HT-29 (cell line): ENCODE results near the gene ANXA9. TPM values are rescaled to one million over a fixed set of nuclear protein-coding genes. Genes with fewer than 3 reads are reported as not detected.

Experiments used
- DNase-seq: peaks from one replicate; pipeline ENCODE4 v3.0.0-alpha.2; 2015; ENCODE audit warnings: low spot score
- total RNA-seq: library from RNA; depleted of rRNA; stranded (reverse); fragments of >200 nt; shearing (Covaris generic); gene quantifications from 2 replicates; pipeline ENCODE4 v1.2.3, GENCODE V29; 2014

The ANXA9 gene
- total RNA-seq, 1 experiment from 2014 or later: 50.4 TPM

DNA sequence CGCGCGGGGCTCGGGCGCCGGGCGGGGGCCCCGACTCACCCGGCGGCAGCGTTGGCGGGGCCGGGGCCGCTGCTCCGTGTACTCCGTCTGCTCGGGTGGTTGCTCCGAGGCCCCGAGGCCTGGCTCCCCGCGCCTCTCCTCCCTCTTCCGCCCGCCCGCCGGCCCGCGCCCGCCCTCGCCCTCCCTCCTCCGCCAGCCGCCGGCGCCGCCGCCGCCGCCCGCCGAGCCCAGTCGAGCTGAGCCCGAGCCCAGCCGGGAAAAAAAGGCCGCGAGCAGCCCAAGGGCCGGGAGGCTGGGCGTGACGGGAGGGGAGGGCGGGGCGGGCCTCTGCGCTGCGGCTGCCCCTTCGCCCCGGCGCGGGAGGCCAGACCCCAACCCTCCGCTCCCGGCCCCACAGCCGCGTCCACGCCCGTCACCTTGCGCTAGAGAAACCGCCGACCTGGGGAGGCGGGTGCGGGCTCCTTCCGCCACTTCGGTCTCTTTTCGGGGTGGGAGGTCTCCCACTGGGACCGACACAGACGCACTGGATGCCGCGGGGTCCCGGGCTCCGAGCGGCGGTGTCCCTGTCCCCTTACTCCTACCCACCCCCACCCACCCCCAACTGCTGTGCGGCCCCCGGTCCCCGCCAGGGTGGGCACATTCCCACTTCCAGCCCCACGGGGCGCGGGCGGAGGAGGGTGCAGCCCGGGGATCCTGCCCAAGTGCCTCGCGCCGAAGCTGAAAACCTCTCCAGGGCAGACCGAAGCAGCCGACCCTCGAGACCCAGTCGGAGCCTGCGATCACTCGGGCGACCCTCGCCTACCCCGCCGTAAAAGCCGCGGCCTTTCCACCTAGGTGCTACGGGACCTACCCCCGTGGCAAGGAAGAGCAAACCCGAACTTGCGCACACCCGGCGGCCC is 7.3 kb upstream of the ANXA9 start, which contains the start of gene CERS2:
Gene CERS2 (minus strand): TSS at position 256 of the 899 bp plus-strand sequence. CDS start 5,745 bp downstream, outside the sequence.
- DNase-seq: peak; percentile 76

DNA sequence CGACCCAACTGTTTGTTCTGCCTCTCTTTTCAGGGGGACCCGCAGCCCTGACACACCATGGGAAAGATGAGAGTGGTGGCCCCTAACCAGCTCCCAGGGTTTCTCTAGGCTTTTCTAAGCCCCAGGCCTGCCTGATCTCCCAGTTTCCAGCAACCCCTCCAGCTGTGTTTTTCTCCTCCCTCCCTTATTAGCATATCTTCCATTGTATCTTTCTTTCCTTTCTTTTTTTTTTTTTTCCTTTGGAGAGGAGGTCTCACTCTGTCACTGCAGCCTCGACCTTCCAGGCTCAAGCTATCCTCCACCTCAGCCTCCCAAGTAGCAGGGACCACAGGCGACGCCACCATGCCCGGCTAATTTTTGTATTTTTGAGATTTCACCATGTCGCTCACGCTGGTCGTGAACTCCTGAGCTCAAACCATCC is 5.7 kb upstream of the ANXA9 start:
- no peak for DNase-seq

DNA sequence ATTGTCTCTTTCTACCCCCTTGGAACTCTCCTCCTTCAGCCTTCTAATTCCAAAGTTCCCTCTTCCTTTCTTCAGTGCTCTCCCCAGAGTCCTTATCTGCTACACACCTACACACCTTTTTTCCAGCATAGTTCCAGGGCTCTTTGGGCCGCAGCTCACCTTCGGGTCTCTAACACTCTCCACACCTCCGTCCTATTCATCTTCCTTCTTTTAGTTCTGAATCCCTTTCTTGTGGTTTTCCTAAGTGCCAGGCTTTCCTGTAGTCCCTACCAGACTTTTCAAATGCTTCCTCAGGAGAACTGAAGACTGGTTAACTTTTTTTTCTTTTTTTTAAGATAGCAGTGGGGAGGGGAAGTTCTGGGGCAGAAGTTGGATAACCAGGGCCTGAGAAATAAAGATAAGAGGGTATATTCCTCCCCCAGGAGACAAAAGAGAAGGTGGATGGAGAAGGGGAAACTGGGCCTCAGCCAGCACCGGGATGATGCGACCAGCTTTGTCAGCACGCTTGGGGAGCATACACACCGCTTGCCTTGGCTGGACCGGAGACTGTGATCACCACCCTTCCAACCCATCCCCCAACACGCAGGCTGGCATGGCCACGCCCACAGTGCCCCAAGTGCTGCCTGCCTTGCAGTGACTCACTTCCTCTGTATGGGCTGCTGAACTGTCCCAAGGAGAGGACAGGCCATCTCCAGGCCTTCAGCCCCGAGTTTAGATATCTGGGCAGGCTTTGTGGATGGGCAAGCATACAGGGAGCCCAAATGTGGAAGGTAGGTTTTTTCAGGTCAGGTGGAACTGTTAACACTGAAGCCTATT is 5.0 kb upstream of the ANXA9 start:
- DNase-seq: peak; percentile 96

DNA sequence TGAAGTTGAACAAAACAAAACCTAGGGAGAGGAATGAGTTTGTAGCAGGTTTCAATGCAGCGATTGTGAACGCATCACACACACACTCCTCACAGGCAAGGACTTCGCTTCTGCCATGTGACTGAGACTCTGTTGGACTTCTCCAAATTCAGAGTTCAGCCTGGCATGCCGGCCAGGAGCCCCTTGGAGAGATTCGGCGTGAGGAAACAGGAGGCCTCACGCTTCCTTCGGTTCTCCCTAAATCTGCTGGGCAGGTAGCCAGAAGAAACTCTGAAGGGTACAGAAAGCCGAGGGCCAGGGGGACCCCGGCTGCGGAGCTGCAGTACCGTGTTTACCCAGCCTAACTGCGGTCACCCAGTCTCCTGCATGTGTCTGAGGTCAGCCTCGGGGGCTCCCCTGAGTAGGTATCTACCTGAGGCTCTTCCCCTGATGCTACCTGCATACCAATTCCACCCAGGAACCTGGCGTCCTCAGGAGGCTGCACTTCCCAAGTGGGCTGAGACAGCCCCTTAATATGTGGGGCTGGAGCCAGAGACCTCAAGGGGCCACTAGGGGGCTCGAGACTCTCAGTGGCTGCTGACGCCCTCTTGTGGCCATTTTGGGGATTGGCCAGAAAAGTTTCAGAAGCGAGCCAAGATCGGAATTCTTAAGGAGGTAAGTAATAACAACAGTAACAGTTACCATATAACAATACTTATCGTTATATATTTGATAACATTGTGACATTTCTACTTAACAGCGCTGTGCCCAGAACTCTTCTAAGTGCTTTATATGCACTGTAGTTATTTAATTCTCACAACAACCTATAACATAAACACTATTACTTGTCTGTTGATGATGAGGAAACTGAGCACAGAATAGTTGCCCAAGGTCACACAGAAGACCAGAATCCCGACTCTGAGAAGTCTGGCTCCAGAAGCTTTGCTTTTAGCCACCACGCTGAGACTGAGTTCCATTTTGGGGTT is 2.7 kb upstream of the ANXA9 start:
- DNase-seq: peak; percentile 98

DNA sequence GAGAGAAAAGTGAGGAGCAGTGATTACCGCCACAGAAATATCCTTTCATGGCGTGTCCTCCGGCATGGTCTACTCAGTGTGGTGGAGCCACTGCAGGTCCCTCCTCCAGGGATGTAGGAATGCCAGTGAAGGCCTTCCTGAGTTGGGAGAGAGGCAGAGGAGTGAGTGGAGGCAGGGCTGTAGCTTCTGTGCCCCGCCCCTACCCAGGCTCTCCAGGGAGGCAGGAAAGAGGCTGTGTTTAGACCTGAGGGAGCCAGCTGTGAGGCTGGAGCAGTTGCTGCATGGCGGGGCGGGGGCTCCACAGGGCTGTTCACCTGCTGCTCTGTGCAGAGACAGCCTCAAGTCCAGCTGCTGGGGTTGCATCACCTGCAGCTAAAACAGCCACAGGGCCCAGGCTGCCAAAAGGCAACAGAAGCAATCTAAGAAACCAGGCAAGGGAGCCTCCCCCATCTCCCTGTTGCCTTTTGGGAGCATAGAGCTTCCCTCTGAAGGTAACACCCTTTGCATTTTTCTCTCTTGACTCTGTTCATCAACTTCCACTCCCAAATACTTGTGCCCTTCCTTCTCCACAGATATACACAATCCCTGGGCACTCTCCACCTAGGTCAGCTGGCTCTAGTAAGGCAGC is 801 bp upstream of the ANXA9 start:
- peak; percentile 77 for DNase-seq

DNA sequence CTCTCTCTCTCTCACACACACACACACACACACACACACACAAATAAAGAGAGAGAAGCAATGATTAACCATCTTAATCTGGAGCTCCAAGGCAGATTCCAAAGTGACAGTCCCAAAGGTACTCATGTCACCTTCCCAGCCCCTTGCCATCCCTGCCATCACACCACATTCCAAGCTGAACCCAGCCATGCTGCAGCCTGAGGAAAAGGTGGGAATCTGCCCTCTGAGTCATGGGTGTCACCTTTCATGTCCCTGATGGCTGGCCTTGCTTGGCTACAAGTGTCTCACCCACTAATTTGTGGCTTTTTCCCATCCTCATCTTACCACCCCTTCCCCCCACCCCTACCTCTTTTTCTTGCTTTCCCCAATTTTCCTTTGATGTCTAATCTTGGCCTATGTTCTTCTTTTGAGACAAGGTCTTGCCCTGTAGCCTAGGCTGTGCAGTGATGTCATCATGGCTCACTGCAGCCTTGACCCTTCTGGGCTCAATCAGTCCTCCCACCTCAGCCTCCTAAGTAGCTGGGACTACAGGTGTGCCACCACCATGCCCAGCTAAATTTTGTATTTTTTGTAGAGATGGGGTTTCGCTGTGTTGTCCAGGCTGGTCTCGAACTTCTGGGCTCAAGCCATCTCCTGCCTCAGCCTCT is 3.2 kb downstream of the ANXA9 start:
- DNase-seq: no peak

DNA sequence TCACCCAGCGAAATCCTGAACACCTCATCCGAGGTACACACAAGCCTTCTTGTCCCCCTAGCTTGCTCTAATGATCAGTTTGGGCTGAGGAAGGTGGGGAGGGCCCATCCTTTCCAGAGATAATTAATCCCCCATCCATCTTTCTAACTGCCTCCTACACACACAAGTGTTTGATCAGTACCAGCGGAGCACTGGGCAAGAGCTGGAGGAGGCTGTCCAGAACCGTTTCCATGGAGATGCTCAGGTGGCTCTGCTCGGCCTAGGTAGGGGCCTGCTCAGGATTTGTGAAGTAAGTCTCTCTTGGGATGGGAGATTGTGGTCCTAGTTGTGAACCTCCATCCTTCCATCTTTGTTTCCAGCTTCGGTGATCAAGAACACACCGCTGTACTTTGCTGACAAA is 5.8 kb downstream of the ANXA9 start:
- DNase-seq: no peak

DNA sequence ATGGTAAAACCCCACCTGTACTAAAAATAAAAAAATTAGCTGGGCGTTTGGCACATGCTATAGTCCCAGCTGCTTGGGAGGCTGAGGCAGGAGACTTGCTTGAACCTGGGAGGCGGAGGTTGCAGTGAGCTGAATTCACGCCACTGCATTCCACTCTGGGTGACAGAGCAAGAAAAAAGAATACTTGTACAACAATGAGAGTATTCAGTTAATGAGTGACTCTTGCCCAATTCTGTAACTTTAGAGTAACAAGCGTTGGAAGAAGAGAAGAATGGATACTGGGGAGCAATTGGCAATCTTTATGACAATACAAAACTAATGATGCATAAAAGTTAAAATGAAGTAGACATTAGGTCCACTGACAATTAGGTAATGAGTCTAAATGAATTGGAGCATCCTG is 10.5 kb downstream of the ANXA9 start:
- no peak for DNase-seq

DNA sequence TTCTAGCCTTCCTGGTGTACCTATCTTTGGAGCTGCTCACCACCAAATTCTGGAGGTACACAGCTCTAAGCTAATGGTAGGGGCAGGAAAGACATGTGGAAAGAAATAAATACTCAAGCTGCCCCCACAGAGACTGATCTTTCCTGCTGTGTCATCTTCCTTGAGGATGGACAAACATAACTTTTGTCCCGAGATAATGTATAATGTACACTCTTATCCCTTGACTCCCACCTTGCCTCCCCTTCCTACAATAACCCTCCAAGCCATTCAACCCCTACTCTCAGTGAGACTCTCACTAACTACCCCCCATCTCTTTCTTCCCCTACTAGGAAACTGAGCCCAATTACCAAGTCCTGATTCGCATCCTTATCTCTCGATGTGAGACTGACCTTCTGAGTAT is 12.2 kb downstream of the ANXA9 start:
- no peak for DNase-seq

DNA sequence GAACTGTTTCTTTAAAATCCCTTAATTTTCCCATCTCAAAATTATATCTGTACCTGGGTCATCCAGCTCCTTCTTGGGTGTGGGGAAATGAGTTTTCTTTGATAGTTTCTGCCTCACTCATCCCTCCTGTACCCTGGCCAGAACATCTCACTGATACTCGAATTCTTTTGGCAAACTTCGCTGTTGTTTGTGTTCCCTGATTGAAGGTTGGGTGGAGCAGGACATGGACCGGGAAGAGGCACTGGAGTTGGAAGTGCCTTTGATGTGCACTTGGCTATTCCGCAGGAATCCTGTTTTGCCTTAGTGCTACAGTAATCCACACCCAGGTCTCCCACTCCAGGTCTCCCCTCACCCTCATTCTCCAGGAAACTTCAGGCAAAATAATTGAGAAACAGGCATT is 13.4 kb downstream of the ANXA9 start:
- no peak for DNase-seq

DNA sequence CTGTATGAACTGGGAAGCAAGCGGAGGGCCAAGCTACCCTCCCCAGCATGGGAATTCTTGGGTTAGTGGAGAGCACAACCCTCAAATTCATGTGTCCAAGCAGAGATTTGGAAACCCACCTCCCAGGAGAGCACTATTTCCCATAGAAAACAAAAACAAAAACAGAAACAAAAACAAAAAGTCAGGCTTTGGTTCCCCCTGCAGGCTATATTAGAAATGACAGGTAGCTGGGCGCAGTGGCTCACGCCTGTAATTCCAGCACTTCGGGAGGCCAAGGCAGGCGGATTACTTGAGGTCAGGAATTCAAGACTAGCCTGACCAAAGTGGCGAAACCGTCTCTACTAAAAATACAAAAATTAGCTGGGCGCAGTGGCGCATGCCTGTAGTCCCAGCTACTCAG is 13.8 kb downstream of the ANXA9 start:
- peak; percentile 64 for DNase-seq

DNA sequence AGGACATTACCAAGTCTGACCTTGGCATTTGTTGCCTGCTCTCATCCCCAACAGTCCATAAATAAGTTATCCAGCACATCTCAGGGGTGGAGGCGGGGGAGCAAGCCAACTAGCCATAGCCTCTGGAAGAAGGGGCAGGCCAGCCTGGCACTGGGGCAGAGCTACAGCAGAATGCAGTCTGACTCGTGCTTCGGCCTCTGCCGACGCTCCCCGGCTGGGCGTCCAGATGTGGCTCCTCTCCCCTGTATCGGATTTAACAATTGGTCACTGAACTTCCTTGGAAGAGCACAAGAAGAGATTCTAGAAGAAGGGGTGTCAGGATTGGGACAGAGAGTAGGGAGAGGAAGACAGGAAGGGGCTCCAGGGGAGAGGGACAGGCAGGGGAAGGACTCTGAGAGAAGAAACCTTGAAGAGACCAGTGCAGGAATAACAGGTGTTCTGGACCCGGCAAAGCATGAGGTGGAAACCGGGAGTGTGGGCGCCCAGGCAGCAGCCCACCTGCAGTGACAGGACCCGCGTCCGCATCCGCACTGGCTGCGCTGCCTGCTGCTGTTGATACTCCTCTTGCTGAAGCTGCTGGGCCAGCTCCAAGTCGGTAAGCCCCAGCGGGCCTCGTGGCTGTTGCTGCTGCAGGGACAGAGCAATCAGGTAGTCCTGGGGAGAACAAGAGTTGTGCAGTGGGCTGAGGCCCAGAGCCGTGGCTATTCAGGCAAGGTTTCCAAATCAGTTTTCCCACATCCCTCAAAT is 15.2 kb downstream of the ANXA9 start:
- DNase-seq: no peak

DNA sequence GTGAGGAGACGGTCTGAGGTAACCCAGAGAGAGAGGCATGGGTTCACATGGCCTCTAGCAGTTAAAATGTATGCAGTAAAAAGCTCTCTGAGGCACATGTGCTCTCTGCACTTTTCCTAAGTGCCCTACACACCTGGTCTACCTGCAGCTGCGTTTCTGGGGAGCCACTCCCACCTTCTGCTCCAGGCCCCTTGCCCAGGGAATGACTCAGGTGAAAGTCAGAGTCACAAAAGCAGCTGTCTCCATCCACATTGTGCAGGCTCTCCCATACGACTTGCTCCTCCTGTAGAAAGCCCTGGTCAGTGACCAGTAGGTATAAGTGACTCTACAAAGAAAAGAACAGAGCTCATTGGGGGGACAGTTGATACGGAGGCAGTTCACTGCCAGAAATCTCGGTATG is 15.9 kb downstream of the ANXA9 start:
- DNase-seq: no peak

DNA sequence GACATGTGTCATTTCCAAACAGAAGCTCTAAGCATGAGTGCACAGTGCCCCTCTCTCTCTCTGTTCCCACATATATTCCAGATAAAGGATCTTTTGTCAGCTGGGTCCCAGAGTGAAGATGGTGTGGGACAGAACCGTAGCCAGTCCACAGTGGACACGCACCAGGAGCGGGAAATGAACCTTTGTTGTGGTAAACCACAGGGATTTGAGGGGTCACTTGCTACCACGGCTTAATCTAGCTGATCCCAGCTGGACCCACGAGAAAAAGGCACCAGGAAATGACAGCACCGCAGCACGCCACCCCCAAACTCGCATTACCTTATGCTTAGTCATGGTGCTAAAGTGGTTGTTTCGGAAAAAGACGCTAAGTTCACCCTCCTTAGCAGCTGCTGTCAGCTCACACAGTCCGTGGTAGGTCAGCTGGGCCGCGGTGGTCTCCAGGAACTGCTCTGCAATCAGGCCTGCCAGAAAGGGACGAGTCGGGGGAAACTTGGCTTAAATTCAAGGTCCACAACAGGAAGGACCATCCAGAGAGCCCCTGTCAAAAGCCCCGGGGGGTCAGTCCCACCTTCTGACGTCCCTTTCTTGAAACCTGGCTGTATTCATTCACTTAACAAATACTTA is 17.1 kb downstream of the ANXA9 start:
- no peak for DNase-seq

DNA sequence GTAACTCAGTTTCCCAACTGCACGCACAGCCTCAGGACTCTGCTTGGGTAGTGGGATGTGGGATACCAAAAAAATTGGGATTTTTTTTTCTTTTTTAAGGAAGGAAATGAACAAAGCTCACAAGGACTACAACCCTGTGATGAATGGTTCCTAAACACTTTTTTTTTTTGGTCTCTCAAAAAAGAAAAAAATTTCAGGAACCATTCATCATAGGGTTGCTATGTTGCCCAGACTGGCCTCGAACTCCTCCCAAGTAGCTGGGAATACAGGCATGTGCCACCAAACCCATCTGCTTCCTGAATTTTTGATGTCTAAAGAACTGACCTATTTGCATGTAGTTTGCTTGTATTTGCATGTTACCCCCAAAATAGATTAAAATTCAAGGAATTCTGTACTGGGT is 17.8 kb downstream of the ANXA9 start:
- DNase-seq: no peak

DNA sequence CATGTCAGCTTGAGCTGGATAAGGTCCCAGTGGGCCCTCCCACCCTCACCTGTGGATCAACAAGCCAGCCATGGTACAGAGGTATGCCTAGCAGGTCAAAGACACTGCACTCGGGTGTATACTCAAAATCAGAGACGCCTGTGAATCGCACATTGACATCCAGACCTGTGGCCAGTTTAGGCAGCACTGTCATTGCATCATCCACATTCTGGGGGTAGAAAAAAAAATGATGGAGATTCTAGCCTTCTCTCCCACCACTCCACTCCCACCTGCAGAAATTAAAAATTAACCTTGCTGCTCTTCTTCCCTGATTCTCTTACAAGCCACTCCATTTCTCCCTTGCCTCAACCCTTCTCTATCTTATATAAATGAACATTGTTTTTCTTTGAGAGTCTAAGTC is 18.3 kb downstream of the ANXA9 start:
- DNase-seq: no peak

DNA sequence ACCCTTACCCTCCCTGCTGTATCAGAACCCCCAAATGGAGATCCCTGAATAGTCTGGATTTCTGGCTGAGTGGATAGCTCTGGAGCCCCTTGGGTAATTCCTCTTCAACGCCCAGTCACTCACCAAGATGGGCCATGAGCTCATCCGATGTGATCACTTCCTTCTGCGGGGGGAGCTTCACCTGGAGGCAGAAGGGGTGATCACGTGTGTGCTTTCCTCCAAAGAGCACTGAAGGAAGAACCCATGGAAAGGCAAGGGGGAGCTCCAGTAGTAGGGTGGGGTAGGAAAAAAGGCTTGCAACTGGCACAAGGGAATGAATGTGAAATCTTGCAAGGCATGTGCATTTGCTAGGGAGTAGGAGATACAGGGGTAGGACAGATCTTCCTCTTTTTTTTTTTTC is 19.5 kb downstream of the ANXA9 start:
- no peak for DNase-seq

DNA sequence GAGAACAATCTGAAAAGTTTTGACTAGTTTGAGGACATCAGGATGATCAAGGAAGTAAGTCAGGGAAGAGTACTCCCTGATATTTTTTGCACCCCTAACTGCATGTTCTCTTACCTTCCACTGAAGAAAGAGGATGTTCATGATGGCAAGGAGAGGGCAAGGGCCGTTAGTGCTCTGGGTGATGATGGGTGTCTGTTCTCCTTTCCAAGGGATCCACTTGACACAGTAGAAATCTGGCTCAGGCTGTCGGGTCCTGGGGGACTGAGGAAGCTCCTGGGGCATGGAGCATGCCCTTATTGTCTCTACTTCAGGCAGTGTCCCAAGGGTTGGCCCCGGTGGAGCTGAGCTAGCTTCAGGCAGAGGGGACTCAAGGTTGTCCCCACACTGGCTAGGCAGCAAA is 20.0 kb downstream of the ANXA9 start:
- DNase-seq: no peak

DNA sequence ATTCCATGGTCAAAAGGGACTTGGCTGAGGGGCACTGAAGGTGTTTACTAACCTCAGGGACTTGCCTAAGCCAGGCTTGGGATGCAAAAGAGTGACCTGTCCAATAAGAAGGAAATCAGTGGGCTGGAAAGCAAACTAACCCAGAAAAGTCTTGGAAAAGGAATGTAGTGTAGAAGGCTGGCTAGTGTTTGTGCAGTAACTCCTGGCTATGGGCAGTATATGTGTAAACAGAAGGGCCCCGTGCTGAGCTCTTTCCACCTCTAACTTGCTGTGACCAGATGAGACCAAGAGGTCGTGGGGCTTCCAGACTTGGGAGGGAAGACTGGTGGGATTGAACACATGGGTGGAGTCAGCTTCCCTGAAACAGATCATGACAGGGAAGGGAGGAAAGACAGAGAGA is 20.5 kb downstream of the ANXA9 start:
- DNase-seq: no peak
